ENCODE data around the gene RNF157.

DNA sequence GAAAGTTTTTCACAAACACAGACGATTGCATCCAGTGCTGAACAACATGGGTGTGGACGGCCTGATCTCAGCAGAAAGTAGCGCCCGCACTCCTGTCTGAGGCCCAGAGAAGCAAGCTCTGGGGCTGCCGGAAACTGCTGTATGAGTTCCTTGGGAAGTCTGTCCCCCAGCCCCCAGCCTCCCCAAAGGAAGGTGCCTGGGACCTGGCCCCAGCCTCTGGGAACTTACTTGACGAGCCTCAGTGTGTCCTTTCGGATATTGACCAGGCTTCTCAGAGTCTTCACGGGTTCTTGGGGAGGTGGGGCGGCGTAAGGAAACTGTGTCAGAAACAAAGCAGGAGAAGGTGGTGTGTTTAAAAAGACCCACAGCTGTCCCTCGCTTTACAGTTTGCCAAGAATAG, 66.8 kb downstream of the RNF157 start:
- TF ChIP-seq, protein P1, sequence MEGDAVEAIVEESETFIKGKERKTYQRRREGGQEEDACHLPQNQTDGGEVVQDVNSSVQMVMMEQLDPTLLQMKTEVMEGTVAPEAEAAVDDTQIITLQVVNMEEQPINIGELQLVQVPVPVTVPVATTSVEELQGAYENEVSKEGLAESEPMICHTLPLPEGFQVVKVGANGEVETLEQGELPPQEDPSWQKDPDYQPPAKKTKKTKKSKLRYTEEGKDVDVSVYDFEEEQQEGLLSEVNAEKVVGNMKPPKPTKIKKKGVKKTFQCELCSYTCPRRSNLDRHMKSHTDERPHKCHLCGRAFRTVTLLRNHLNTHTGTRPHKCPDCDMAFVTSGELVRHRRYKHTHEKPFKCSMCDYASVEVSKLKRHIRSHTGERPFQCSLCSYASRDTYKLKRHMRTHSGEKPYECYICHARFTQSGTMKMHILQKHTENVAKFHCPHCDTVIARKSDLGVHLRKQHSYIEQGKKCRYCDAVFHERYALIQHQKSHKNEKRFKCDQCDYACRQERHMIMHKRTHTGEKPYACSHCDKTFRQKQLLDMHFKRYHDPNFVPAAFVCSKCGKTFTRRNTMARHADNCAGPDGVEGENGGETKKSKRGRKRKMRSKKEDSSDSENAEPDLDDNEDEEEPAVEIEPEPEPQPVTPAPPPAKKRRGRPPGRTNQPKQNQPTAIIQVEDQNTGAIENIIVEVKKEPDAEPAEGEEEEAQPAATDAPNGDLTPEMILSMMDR (IDR thresholded peaks at IDR 0.05; ENCODE audit: low read depth, low read length, poor library complexity, severe bottlenecking) = no peak
- TF ChIP-seq EZH2phosphoT487 (IDR thresholded peaks at IDR 0.05; ENCODE audit: borderline replicate concordance, low read length) = no peak

All from DOHH2 (cell line).